ENCODE data around the gene CPEB3. TPM values are rescaled to one million over a fixed set of nuclear protein-coding genes. Genes with fewer than 3 reads are reported as not detected.

The CPEB3 gene
- total and polyA plus RNA-seq, 9 of the 15 experiments (the other 6 are each of a cell fraction or from before 2014, with no cell fraction given) = 0.15 to 1.2 (median 0.51) TPM

DNA sequence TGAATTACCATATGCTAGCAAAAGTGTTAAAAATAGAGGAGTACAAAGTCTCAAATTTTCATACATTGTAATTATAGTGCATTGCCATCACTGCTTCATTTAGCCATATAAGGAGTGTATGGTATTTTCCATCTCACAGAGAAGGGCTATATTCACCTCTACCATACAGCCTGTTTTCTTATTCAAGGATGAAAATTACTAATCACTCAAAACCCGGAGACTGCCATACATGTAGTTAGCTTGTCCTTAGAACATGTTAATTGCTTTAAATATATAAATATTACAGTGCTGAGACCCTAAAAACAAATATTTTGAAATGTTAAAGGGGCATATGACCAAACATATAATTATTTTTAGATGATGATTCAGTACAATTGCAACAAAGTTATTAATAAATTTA, 49.4 kb downstream of the CPEB3 start:
- H3K4me1 ChIP-seq (replicated peaks in 1 of 2; ENCODE audit: control insufficient read depth in 2 of 2, insufficient read depth in 2 of 2, low read length in 2 of 2) = peaks cover 8 to 13% of the 10 kb centered on the region in 2 experiments
- no peaks in the 10 kb centered on the region for H3K9me3 ChIP-seq (replicated peaks; ENCODE audit: control insufficient read depth, insufficient read depth, low read depth, low read length)
- peak overlapping the region; percentile 81; the same call in 1 of the 2 replicates for H2AFZ ChIP-seq (ENCODE audit: low read depth, low read length)
- no peak for FAIRE-seq
- H3K27me3 ChIP-seq (ENCODE audit: control insufficient read depth in 2 of 2, insufficient read depth in 2 of 2, low read length in 2 of 2) = no peaks in the 10 kb centered on the region
- no peak for ATAC-seq
- BruUV-seq (replicated peaks) = no TSS peak
- DNase-seq (ENCODE audit: extremely low read depth in 1 of 4, low spot score in 3 of 4) = no peak
- POLR2A ChIA-PET = no interaction called here
- no peaks in the 10 kb centered on the region for H4K20me1 ChIP-seq (replicated peaks; ENCODE audit: control insufficient read depth, insufficient read depth, low read length)
- no peaks in the 10 kb centered on the region; the same call in 2 of the 3 replicates for H3K36me3 ChIP-seq (ENCODE audit: control insufficient read depth, insufficient read depth, low read length)
- peak overlapping the region; percentile 71; the same call in 1 of the 2 replicates for H3K4me2 ChIP-seq (ENCODE audit: insufficient read depth, low read length)
- no peak overlapping the region for H3K9ac ChIP-seq (ENCODE audit: insufficient read depth in 1 of 2, low read depth in 2 of 2, low read length in 2 of 2)
- peak overlapping the region; percentile 43; the same call in 1 of the 2 replicates for H3K4me3 ChIP-seq
- in situ Hi-C loops (cut with MboI) (no loop called here), intact Hi-C loops (cut with micrococcal nuclease) (no loop called here)
- H3K27ac ChIP-seq (ENCODE audit: extremely low read depth, low read depth, low read length) = no peak overlapping the region
- WGBS (ENCODE audit: insufficient coverage, low coverage, missing lambda C conversion rate) = 50% methylated on average over 1 of the region's 1 CpG
- CTCF ChIA-PET (ENCODE audit: low intra/inter-chr PET ratio) = no interaction called here
- TF ChIP-seq TEAD4 (IDR thresholded peaks at IDR 0.05; ENCODE audit: low read length) (no peak), TEAD4 (CRISPR knock-in tag; IDR thresholded peaks at IDR 0.05; ENCODE audit: borderline replicate concordance) (no peak), ZNF12 (CRISPR knock-in tag; IDR thresholded peaks at IDR 0.05) (no peak), FOXK2 (conservative IDR thresholded peaks at IDR 0.05 in 1 of 2, IDR thresholded peaks at IDR 0.05 in 1 of 2; ENCODE audit: low read depth in 2 of 2) (no peak), PHF21A (IDR thresholded peaks at IDR 0.05; ENCODE audit: borderline replicate concordance, low read depth) (no peak), VEZF1 (CRISPR knock-in tag; IDR thresholded peaks at IDR 0.05) (no peak), BRF1 (IDR thresholded peaks at IDR 0.05; ENCODE audit: borderline replicate concordance, extremely low read depth, insufficient read length) (no peak), NFRKB (IDR thresholded peaks at IDR 0.05; ENCODE audit: low read depth) (no peak), FOXO4 (CRISPR knock-in tag; IDR thresholded peaks at IDR 0.05) (no peak), GTF2F1 (IDR thresholded peaks at IDR 0.05; ENCODE audit: low read depth, low read length) (no peak), NONO (IDR thresholded peaks at IDR 0.05; ENCODE audit: low read depth in 2 of 2, low read length in 1 of 2) (no peak)
- TF ChIP-seq, protein P1, sequence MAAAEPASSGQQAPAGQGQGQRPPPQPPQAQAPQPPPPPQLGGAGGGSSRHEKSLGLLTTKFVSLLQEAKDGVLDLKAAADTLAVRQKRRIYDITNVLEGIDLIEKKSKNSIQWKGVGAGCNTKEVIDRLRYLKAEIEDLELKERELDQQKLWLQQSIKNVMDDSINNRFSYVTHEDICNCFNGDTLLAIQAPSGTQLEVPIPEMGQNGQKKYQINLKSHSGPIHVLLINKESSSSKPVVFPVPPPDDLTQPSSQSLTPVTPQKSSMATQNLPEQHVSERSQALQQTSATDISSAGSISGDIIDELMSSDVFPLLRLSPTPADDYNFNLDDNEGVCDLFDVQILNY (CRISPR knock-in tag; IDR thresholded peaks at IDR 0.05) = no peak
- TF ChIP-seq, protein P2, sequence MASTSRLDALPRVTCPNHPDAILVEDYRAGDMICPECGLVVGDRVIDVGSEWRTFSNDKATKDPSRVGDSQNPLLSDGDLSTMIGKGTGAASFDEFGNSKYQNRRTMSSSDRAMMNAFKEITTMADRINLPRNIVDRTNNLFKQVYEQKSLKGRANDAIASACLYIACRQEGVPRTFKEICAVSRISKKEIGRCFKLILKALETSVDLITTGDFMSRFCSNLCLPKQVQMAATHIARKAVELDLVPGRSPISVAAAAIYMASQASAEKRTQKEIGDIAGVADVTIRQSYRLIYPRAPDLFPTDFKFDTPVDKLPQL (IDR thresholded peaks at IDR 0.05; ENCODE audit: extremely low read depth, insufficient read length) = no peak
- H3K79me2 ChIP-seq (ENCODE audit: control insufficient read depth, insufficient read depth, low read length) = no peaks in the 10 kb centered on the region
- H3K9me1 ChIP-seq (ENCODE audit: control insufficient read depth, insufficient read depth, low read length) = no peaks in the 10 kb centered on the region

All from K562 (cell line).